HG03108 (cell line): ENCODE data around the gene RBM26.

ENCODE experiments used
- ATAC-seq: cut with Tn5 transposase; IDR thresholded peaks from one replicate; pipeline ENCODE4 v1.9.1; 2021; ENCODE audit warnings: moderate library complexity; ENCODE audit not compliant: unreplicated experiment

The RBM26 gene

DNA sequence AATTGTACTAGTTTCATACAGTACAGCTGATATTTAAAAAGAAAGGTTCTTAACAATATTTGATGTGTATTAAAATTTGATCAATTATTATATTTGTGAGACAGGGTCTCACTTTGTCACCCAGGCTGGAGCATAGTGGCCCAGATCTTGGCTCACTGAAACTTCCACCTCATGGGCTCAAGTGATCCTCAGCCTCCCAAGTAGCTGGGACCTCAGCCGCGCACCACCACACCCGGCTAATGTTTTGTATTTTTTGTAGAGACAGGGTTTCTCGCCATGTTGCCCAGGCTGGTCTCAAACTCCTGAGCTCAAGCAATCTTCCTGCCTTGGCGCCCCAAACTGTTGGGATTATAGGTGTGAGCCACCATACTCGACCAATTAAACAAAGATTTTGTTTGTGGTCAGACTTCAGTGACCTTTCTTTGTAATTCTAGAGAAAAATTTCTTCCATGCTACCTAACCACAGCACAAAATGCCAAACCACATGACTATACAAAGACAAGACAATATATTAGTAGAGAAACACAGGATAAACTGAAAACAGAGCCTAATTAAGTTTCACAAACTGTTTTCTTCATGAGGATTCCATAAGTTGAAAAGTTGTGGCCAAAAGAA lies 59.6 kb downstream of the RBM26 start:
- no peak for ATAC-seq

- no peak for ATAC-seq
Observed at GRCh38 chr13:79341202-79341601, 64.9 kb downstream of the RBM26 start.

- no peak for ATAC-seq
Observed at GRCh38 chr13:79340490-79340889, 65.6 kb downstream of the RBM26 start.

- ATAC-seq = no peak
Observed at GRCh38 chr13:79338343-79338742, 67.7 kb downstream of the RBM26 start.

GRCh38 chr13:79336966-79337365 lies 69.1 kb downstream of the RBM26 start:
- ATAC-seq = no peak

DNA sequence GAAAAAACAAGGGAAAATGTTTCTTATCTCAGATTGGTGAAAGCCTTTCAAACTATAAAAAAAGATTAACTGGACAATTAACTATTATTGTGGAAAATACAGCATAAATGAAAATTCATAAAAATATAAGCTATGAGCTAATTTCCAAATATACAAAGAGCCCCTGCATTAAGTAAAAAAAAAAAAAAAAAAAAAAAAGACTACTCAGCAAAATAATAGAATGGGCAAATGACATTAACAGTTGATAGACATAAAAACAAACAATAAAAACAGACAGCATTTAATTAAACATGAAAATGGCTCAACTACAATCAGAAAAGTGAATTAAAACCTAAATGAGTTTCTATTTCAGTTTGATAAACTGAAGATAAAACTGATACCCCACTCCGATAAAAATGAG lies 77.5 kb downstream of the RBM26 start:
- no peak for ATAC-seq

GRCh38 chr13:79320433-79320832 lies 85.6 kb downstream of the RBM26 start:
- ATAC-seq = no peak

DNA sequence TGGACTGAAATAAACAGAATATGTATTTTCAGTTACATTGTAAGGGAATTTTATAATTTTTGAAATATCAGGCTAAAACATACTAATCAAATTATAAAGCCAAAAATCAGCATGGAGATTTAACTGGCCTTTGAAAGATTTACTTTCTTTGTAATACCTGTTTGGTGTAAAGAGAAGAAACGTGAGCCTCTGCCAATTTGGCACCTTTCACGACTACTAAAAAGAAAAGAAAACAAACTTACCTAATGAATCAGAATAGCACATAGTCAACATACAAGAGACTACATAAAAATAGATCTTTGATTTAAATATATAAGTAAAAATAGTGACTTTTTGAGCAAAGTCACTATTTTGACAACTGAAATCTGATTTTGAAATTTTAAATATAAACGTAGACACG lies 87.4 kb downstream of the RBM26 start:
- ATAC-seq = no peak

- ATAC-seq = no peak
Observed at GRCh38 chr13:79317856-79318255, 88.2 kb downstream of the RBM26 start.

DNA sequence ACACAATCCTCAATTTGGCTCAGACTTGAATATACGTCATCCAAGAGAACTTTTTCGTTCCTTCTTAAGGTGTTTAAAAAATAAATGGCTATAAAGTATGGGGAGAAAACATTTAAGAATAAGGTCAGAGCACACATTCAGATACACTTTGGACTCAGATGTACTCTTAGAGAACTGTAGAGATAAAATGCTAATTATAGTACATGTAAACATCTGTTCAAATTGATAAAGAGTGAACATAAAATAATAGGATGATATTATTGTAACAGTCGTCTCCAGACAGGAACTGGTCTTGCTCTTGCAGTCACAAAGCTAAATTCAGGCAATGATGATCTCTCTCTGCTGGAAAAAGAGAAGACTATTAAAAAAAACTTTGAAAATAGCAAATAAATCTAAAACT lies 91.4 kb downstream of the RBM26 start:
- ATAC-seq = no peak

GRCh38 chr13:79312340-79312855 lies 93.7 kb downstream of the RBM26 start:
- no peak for ATAC-seq

DNA sequence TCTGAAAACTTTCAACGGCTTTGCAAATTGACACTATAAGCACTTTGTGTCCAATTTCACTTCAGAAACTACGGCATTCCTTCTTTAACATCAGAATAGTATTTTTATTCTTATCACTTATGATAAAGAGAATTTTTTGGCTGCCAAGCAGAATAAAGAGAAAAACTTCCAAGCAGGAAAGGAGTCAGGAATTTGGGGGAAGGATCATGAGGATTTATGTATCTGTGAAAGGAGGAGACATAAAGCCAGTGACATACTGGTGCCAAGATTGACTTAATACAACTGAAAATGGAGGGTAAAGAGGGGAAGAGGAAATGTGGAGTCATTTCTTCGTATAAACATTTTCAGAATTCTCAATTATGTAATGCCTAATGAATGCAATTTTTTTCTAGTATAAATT lies 94.7 kb downstream of the RBM26 start:
- ATAC-seq = no peak

GRCh38 chr13:79309690-79310089 lies 96.4 kb downstream of the RBM26 start:
- no peak for ATAC-seq

- ATAC-seq = no peak
Observed at GRCh38 chr13:79307866-79308298, 98.2 kb downstream of the RBM26 start.

DNA sequence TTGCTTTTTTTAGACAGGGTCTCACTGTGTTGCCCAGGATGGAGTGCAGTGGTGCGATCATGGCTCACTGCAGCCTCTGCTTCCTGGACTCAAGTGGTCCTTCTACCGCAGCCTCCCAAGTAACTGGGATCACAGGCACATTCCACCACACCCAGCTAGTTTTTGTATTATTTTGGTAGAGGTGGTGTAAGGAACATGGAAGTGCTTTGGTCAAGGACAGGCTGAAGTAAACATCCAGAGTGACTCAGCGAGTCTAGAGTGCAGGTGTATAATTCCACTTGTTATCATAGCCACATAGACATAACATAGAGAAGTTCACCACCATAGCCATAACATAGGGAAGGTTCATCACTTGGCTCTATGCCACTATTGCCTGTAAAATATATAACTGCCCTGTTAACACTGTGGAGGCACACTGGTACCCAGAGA lies 98.6 kb downstream of the RBM26 start:
- no peak for ATAC-seq

DNA sequence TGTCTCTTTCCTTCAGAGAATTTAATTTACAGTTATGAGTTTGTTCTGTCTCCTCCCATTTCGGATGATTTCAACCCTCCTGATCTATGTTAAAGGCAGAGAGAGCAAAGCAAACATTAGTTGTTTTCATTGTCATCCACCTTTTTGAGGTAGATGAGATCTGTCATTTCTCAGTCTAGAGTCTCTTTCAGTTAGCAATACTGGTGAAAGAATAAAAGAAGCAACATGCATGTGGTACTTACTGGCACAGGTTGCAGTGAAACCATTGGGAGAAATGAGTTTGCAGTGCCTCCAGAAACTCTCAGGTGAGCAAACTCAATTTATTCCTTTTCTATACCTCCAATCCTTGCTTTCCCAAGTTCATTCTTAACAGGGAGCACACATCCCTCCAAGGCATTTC lies 99.4 kb downstream of the RBM26 start:
- ATAC-seq = no peak

DNA sequence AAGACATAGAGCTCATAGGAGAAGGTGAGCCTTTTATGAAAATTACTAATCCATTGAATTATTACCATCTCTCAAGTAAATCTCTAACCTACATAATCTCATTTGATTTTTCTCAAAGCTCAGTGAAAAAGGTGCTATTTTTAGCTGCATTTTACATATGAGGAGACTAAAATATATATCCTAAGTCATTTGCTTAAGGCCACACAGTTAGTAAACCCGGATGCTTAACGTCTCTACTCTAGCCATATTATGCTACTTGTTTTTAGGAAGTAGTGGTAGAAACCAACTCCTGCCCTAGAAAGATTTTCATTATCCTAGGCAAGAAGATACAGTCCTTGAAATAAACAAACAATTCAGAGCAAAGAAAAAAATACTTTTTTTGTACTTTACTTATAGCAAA lies 108.9 kb downstream of the RBM26 start:
- ATAC-seq = no peak

GRCh38 chr13:79295906-79296706 lies 109.9 kb downstream of the RBM26 start:
- no peak for ATAC-seq

DNA sequence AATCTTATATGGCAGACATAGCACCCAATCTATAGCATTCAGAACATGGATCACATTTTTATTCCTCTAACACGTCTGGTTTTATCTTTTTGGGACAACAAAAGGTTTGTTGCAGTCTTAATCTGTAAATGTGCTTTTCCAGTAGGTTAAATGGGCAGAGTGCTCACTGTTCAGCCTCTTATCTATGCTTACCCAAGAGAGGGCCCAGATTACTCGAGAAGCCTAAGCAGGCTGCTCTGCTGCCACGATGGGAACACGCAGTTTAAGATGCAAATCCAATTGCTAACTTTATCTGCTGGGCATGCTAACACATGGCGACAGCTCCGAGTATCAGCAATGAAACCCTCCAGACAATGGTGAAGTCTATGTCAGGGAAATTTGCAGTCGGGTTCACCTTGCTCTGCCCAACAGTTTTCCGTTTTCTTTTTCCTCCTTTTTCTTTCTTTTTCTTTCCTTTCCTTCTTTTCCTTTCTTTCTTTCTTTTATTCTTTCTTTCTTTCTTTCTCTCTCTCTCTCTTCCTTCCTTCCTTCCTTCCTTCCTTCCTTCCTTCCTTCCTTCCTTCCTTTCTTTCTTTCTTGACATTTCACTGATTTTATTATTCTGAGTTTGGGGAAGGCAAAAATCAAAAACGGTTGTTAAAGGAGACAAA lies 115.3 kb downstream of the RBM26 start:
- ATAC-seq = no peak

DNA sequence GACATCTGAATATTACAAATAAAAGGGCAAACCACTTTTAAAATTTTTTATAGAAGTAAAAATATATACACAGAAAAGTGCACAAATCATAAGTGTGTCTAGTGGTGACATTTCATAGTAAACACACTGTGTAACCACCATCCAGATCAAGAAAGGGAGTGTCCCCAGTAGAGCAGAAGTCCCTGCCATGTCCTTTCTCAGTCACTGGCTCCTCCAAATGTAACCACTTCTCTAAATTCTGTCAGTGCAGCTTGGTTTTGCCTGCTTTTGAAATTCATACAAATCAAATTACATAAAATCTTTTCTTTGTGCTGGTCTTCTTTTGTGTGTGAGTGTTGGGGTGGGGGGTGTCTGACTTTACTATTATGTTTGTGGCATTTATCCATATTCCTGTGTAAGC lies 116.5 kb downstream of the RBM26 start:
- ATAC-seq = no peak

DNA sequence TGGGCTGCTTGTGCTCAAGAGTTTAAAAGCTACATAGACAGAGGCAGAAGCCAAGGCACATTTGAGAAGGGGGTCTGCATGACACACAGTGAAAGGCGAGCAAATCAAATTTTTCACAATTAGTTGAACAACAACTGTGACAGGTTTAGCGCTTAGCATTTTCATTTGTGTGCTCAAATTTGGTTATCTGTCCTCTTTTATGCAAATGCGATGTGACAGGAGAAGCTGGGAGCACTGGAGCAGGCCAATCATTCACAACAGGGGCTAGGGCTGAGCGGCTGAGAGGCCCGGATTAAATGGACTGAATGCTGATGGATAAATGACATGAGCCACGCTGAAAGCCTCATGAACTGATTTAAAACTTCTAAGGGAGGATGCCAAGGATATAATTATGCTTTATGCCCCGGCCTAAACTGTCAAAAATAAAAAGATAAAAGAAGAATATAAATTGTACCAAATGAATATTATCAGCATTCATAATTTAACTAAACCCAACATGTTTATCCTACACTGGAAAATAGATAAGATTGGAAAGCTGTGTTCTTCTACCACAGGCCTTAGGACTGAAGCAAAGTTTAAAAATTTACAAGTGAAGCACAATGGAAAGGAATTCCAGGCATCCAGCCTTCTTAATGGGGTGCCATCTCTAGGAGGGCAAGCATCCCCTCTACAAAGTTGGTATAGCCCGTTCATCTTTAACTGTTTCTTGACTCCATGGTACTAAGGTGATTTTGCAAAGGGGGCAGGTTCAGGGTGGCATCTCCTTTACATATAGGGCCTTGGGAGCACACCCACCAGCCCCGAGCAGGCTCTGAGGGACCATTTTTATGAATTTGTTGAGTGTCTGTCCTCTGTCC lies 117.9 kb downstream of the RBM26 start:
- ATAC-seq = no peak
